Tibial nerve (tissue), 3 donors: ENCODE data around the gene SORCS3.

Experiments used
- POLR2A ChIP-seq, 2 donors: fragments of 450-650 bp; IDR thresholded peaks; one replicate each; pipeline ENCODE4 v1.6.1; 2017; ENCODE audit warnings: antibody characterized with exemption in 2 of 2, mild to moderate bottlenecking in 2 of 2, moderate library complexity in 2 of 2
- TF ChIP-seq, protein P1 (sequence below), 5 experiments: fragments of 200-600 bp in 3 of 5; fragments of 450-650 bp in 2 of 5; sonication (generic) in 3 of 5; IDR thresholded peaks; one replicate each; pipeline ENCODE4 v1.5.1; 2016 to 2019; ENCODE audit warnings: antibody characterized with exemption in 5 of 5, mild to moderate bottlenecking in 3 of 5, moderate library complexity in 2 of 5

DNA sequence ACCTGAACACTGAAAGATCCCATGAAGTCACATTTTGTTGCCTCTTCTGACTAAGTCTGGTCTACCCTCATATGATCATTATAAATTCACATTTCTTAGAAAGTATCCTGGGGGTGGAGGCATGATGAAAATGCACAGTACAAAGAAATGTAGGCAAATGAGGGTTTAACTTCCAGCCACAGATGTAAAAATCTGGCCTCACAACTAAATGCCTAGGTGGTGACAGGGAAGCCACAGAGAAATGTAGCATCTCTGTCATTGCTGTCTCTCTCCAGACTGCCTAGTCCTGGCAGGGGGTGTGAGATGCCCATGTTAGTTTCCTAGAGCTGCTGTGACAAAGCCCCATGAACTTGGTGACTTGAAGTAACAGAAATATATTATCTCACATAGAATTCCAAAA is 395.9 kb downstream of the SORCS3 start:
- TF ChIP-seq, protein P1, sequence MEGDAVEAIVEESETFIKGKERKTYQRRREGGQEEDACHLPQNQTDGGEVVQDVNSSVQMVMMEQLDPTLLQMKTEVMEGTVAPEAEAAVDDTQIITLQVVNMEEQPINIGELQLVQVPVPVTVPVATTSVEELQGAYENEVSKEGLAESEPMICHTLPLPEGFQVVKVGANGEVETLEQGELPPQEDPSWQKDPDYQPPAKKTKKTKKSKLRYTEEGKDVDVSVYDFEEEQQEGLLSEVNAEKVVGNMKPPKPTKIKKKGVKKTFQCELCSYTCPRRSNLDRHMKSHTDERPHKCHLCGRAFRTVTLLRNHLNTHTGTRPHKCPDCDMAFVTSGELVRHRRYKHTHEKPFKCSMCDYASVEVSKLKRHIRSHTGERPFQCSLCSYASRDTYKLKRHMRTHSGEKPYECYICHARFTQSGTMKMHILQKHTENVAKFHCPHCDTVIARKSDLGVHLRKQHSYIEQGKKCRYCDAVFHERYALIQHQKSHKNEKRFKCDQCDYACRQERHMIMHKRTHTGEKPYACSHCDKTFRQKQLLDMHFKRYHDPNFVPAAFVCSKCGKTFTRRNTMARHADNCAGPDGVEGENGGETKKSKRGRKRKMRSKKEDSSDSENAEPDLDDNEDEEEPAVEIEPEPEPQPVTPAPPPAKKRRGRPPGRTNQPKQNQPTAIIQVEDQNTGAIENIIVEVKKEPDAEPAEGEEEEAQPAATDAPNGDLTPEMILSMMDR (IDR thresholded peaks at IDR 0.05) = no peak
- TF ChIP-seq POLR2A (IDR thresholded peaks at IDR 0.05) = no peak
